RWPE1 (cell line): ENCODE results near the gene MYH6.

Experiments used
- CTCF ChIA-PET: fragments of 350-600 bp; sonication (Branson Sonifier 250); formaldehyde crosslinking; extraction: SDS; loops from one replicate; lab custom pipeline; 2021; lab: Yijun Ruan, JAX
- POLR2A ChIA-PET: fragments of 400-600 bp; formaldehyde crosslinking; extraction: SDS; loops from one replicate; lab custom pipeline; 2020; ENCODE audit warnings: antibody characterized with exemption; ENCODE audit not compliant: low non-redundant PET; lab: Yijun Ruan, JAX
- DNase-seq: peaks from one replicate; pipeline ENCODE4 v3.0.0; 2012; ENCODE audit warnings: low spot score
- H3K27ac ChIP-seq: fragments of 450-650 bp; 2 replicates; pipeline ENCODE4 v1.5.1; 2017
- TF ChIP-seq, protein P1 (sequence below): fragments of 450-650 bp; conservative IDR thresholded peaks from 2 replicates; pipeline ENCODE4 v1.5.1; 2017; ENCODE audit warnings: low read depth, mild to moderate bottlenecking

The MYH6 gene

DNA sequence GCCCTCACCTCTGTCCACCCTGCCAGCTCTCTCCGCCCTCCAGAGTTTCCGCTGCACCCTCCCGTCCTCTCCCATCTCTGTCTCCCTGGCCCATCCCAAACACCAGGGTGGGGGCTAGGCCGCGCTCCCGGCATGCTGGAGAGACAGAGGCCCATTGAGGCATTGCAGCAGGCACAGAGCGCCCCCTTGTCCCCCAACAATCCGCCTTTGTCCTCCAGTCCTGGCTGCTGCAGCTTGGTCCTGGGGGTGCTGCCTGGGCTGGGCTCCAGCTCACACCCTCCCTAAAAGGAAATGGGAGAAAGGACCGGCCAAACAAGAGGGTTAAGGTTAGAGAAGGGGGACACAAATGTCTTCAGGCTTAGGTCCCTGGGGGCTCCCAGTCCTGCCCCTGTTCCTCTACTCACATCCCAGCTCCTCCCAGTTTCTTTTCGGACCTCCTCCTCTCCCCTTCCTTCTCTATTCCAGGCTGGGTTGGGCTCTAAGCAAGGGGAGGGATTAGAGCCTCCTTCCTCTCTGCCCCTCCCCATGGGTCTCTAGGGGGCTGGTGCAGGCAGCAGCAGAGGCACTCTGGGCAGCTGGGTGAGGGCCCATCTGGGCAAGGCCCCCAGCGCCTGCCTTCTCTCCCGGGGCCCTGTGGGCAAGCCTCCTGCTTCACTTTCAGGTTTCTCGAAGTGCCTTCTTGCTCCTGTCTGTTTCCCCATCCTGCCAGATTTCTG is 31.4 kb downstream of the MYH6 start, which contains the start of gene CMTM5:
Gene CMTM5, plus strand, starts transcription at position 565 of the 716 bp plus-strand sequence. CDS start 206 bp downstream, outside the sequence.
- no peak within 1 kb of the TSS for H3K27ac ChIP-seq
- TF ChIP-seq, protein P1, sequence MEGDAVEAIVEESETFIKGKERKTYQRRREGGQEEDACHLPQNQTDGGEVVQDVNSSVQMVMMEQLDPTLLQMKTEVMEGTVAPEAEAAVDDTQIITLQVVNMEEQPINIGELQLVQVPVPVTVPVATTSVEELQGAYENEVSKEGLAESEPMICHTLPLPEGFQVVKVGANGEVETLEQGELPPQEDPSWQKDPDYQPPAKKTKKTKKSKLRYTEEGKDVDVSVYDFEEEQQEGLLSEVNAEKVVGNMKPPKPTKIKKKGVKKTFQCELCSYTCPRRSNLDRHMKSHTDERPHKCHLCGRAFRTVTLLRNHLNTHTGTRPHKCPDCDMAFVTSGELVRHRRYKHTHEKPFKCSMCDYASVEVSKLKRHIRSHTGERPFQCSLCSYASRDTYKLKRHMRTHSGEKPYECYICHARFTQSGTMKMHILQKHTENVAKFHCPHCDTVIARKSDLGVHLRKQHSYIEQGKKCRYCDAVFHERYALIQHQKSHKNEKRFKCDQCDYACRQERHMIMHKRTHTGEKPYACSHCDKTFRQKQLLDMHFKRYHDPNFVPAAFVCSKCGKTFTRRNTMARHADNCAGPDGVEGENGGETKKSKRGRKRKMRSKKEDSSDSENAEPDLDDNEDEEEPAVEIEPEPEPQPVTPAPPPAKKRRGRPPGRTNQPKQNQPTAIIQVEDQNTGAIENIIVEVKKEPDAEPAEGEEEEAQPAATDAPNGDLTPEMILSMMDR, result no peak
- CTCF ChIA-PET, result interaction anchor here (0.6 to 0.8 kb wide), 2 partner anchors 50 to 126 kb away, joined by 3 to 5 read pairs; no protein-coding TSS in a partner anchor
- no peak for DNase-seq
- POLR2A ChIA-PET, result no interaction called here

DNA sequence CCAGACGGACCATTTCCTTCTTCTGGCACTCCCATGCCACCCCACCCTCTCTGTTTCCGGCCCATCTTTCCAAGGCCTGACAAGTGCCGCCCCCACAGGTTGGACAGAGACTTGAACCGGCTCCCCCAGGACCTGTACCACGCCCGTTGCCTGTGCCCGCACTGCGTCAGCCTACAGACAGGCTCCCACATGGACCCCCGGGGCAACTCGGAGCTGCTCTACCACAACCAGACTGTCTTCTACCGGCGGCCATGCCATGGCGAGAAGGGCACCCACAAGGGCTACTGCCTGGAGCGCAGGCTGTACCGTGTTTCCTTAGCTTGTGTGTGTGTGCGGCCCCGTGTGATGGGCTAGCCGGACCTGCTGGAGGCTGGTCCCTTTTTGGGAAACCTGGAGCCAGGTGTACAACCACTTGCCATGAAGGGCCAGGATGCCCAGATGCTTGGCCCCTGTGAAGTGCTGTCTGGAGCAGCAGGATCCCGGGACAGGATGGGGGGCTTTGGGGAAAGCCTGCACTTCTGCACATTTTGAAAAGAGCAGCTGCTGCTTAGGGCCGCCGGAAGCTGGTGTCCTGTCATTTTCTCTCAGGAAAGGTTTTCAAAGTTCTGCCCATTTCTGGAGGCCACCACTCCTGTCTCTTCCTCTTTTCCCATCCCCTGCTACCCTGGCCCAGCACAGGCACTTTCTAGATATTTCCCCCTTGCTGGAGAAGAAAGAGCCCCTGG is 32.4 kb downstream of the MYH6 start:
- DNase-seq, result no peak
- CTCF ChIA-PET, result interaction anchor here (0.5 to 0.9 kb wide), 4 partner anchors 16 to 201 kb away, joined by 3 to 8 read pairs (median 4); no protein-coding TSS in a partner anchor
- POLR2A ChIA-PET, result no interaction called here
- no peak overlapping the region for H3K27ac ChIP-seq
- TF ChIP-seq, protein P1, result no peak

DNA sequence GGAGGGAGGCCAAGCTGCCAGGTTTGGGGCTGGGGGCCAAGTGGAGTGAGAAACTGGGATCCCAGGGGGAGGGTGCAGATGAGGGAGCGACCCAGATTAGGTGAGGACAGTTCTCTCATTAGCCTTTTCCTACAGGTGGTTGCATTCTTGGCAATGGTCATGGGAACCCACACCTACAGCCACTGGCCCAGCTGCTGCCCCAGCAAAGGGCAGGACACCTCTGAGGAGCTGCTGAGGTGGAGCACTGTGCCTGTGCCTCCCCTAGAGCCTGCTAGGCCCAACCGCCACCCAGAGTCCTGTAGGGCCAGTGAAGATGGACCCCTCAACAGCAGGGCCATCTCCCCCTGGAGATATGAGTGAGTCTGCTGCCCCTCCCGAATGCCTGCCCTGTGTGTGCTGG is 35.0 kb downstream of the MYH6 start:
- no peak overlapping the region for H3K27ac ChIP-seq
- ChIA-PET POLR2A (no interaction called here), CTCF (interaction anchor here (0.6 to 0.8 kb wide), 2 partner anchors 27 to 73 kb away, joined by 3 to 9 read pairs; no protein-coding TSS in a partner anchor)
- DNase-seq, result no peak
- TF ChIP-seq, protein P1, result no peak

DNA sequence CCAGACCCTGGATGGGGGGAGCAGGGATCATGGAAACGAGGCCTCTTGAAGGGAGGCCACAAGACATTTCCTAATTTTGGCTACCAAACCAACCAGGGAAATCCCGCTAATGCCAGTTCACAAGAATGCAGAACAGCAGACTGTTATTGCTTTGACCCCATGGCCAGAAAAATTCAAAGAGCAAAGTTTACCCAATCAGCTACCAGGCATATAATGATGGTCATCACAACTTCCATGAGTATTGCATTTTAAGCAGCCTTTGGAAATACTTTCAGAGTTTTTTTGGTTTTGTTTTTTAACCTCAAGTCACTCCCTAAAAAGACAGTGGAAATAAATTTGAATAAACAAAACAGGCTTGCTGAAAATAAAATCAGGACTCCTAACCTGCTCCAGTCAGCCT is 35.6 kb downstream of the MYH6 start, which contains the start of gene IL25:
Gene IL25, plus strand, starts transcription at position 301 of the 400 bp plus-strand sequence.
- ChIA-PET POLR2A (no interaction called here), CTCF (interaction anchor here (0.8 kb wide), 1 partner anchor 26 kb away, joined by 3 read pairs; no protein-coding TSS in a partner anchor)
- DNase-seq, result no peak
- H3K27ac ChIP-seq, result no peak within 1 kb of the TSS
- TF ChIP-seq, protein P1, result no peak

DNA sequence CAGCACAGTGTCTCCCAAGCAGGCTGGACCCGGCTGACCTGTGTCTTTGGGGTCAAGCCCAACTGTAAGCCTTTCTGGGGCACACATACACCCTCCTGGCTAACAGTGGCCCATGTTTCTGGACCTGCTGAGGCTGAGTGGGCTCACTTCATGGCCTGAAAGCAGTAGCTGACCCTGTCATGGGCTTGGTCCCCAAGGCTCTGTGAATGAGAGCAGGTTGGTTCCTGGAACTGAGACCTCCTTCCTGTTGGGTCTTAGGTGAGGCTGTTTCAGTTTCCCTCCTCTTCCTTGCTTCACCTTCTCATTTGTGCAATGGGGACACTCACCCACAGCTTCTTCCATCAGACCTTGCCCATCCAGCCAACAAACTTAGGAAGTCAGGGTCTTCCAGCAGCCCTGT is 36.2 kb downstream of the MYH6 start:
- CTCF ChIA-PET, result no interaction called here
- POLR2A ChIA-PET, result no interaction called here

More for the DNA sequence above, 36.2 kb downstream of the MYH6 start:
- TF ChIP-seq, protein P1, result no peak
- no peak overlapping the region for H3K27ac ChIP-seq
- no peak for DNase-seq
